Endothelial cell (in vitro differentiated cells): ENCODE data around the gene PFN3. TPM values are rescaled to one million over a fixed set of nuclear protein-coding genes. Genes with fewer than 3 reads are reported as not detected.

Experiments
- DNase-seq: peaks from one replicate; pipeline ENCODE4 v3.0.0; 2021; ENCODE audit warnings: low spot score
- H3K27ac Mint-ChIP-seq: one replicate; pipeline ENCODE4 v1.8.0; 2021; ENCODE audit warnings: mixed read lengths, inconsistent platforms; ENCODE audit not compliant: unreplicated experiment
- H3K27me3 Mint-ChIP-seq: one replicate; pipeline ENCODE4 v1.8.0; 2021; ENCODE audit warnings: mild to moderate bottlenecking, moderate library complexity, mixed read lengths, inconsistent platforms; ENCODE audit not compliant: unreplicated experiment
- H3K36me3 Mint-ChIP-seq: one replicate; pipeline ENCODE4 v1.8.0; 2021; ENCODE audit warnings: mild to moderate bottlenecking, low read depth, mixed read lengths, inconsistent platforms; ENCODE audit not compliant: unreplicated experiment
- H3K4me1 Mint-ChIP-seq: one replicate; pipeline ENCODE4 v1.8.0; 2021; ENCODE audit warnings: mild to moderate bottlenecking, mixed read lengths, inconsistent platforms; ENCODE audit not compliant: unreplicated experiment
- H3K4me3 Mint-ChIP-seq: one replicate; pipeline ENCODE4 v1.8.0; 2021; ENCODE audit warnings: mild to moderate bottlenecking, mixed read lengths, inconsistent platforms; ENCODE audit not compliant: unreplicated experiment
- H3K9me3 Mint-ChIP-seq: one replicate; pipeline ENCODE4 v1.8.0; 2021; ENCODE audit warnings: mixed read lengths, inconsistent platforms; ENCODE audit not compliant: unreplicated experiment
- total RNA-seq: library from RNA; stranded (reverse); fragmentation: NEBNext Ultra II Directional; extraction: Animal tissue kit (Norgen Biotek cat#: 25700); gene quantifications from one replicate; pipeline ENCODE4 v1.2.1, GENCODE V29; 2021; ENCODE audit not compliant: unreplicated experiment
- TF ChIP-seq, protein P1 (sequence below): fragments of 200-600 bp; sonication (generic); IDR thresholded peaks from one replicate; pipeline ENCODE4 v1.5.0; 2021; ENCODE audit warnings: antibody characterized with exemption; ENCODE audit not compliant: unreplicated experiment

The PFN3 gene
- total RNA-seq, 1 donor from 2014 or later = not detected

GRCh38 chr5:177426566-177427210 lies 26.2 kb upstream of the PFN3 start, which contains the start of gene GRK6:
Gene GRK6 (plus strand): TSS chr5:177426676. CDS start chr5:177426846, 170 bp downstream.
- TF ChIP-seq, protein P1, sequence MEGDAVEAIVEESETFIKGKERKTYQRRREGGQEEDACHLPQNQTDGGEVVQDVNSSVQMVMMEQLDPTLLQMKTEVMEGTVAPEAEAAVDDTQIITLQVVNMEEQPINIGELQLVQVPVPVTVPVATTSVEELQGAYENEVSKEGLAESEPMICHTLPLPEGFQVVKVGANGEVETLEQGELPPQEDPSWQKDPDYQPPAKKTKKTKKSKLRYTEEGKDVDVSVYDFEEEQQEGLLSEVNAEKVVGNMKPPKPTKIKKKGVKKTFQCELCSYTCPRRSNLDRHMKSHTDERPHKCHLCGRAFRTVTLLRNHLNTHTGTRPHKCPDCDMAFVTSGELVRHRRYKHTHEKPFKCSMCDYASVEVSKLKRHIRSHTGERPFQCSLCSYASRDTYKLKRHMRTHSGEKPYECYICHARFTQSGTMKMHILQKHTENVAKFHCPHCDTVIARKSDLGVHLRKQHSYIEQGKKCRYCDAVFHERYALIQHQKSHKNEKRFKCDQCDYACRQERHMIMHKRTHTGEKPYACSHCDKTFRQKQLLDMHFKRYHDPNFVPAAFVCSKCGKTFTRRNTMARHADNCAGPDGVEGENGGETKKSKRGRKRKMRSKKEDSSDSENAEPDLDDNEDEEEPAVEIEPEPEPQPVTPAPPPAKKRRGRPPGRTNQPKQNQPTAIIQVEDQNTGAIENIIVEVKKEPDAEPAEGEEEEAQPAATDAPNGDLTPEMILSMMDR = no peak
- H3K27ac Mint-ChIP-seq = peak within 1 kb of the TSS; percentile 98
- H3K4me1 Mint-ChIP-seq = peaks cover 17% of the 10 kb centered on the region
- peaks cover 7% of the 10 kb centered on the region for H3K27me3 Mint-ChIP-seq
- peak within 1 kb of the TSS; percentile 93 for H3K4me3 Mint-ChIP-seq
- H3K9me3 Mint-ChIP-seq = no peaks in the 10 kb centered on the region
- no peak for DNase-seq
- no peaks in the 10 kb centered on the region for H3K36me3 Mint-ChIP-seq

GRCh38 chr5:177425801-177426565 lies 25.5 kb upstream of the PFN3 start:
- peaks cover 17% of the 10 kb centered on the region for H3K4me1 Mint-ChIP-seq
- TF ChIP-seq, protein P1 = no peak
- H3K27ac Mint-ChIP-seq = peak overlapping the region; percentile 98
- H3K36me3 Mint-ChIP-seq = no peaks in the 10 kb centered on the region
- H3K9me3 Mint-ChIP-seq = no peaks in the 10 kb centered on the region
- peak overlapping the region; percentile 93 for H3K4me3 Mint-ChIP-seq
- DNase-seq = peak; percentile 97
- H3K27me3 Mint-ChIP-seq = peaks cover 7% of the 10 kb centered on the region

GRCh38 chr5:177425196-177425800 lies 24.8 kb upstream of the PFN3 start:
- no peaks in the 10 kb centered on the region for H3K9me3 Mint-ChIP-seq
- peaks cover 7% of the 10 kb centered on the region for H3K27me3 Mint-ChIP-seq

GRCh38 chr5:177423671-177424070 lies 23.2 kb upstream of the PFN3 start:
- Mint-ChIP-seq H3K9me3 (no peaks in the 10 kb centered on the region), H3K36me3 (no peaks in the 10 kb centered on the region), H3K4me3 (no peak overlapping the region), H3K27me3 (peaks cover 6% of the 10 kb centered on the region), H3K27ac (no peak overlapping the region), H3K4me1 (peaks cover 11% of the 10 kb centered on the region)
- DNase-seq = no peak
- TF ChIP-seq, protein P1 = no peak

More at GRCh38 chr5:177425196-177425800, 24.8 kb upstream of the PFN3 start:
- TF ChIP-seq, protein P1 = no peak
- peaks cover 17% of the 10 kb centered on the region for H3K4me1 Mint-ChIP-seq
- peak overlapping the region; percentile 98 for H3K27ac Mint-ChIP-seq
- H3K36me3 Mint-ChIP-seq = no peaks in the 10 kb centered on the region
- H3K4me3 Mint-ChIP-seq = peak overlapping the region; percentile 93
- no peak for DNase-seq
